IMR-90 (cell line): Measurements from ENCODE around the gene PRSS53. TPM values are rescaled to one million over a fixed set of nuclear protein-coding genes. Genes with fewer than 3 reads are reported as not detected.

ENCODE experiments used
- ATAC-seq: fragments of 200-7000 bp; cut with Tn5 transposase; 2 replicates; pipeline ENCODE4 v1.9.1; 2020; ENCODE audit warnings: low read depth, mild to moderate bottlenecking, moderate library complexity
- BruUV-seq: library from RNA; stranded (reverse); fragments of 400-500 nt; replicated peaks from 2 replicates; lab custom pipeline; 2021; lab: Mats Ljungman, UMichigan
- CTCF ChIA-PET: fragments of 300-600 bp; formaldehyde crosslinking; extraction: SDS; loops from one replicate; lab custom pipeline; 2021; ENCODE audit warnings: antibody characterized with exemption; lab: Yijun Ruan, JAX
- POLR2A ChIA-PET: fragments of 300-600 bp; sonication (Branson Sonifier 250); formaldehyde crosslinking; loops from one replicate; lab custom pipeline; 2022; ENCODE audit warnings: antibody characterized with exemption; ENCODE audit not compliant: unreplicated experiment; lab: Charles Lee
- DNase-seq: peaks from one replicate; pipeline ENCODE4 v3.0.0; 2013
- H2AFZ ChIP-seq: replicated peaks from 2 replicates; pipeline ENCODE3; 2013; ENCODE audit warnings: low read length, mild to moderate bottlenecking; ENCODE audit not compliant: poor library complexity
- H2AK5ac ChIP-seq: 2 replicates; pipeline ENCODE4 v1.6.1; 2013; ENCODE audit warnings: low read depth, low read length, inconsistent platforms
- H2AK9ac ChIP-seq: replicated peaks from 2 replicates; pipeline ENCODE3; 2013; ENCODE audit warnings: mild to moderate bottlenecking, low read depth, low read length, moderate library complexity; ENCODE audit not compliant: poor library complexity
- H2BK120ac ChIP-seq: 2 replicates; pipeline ENCODE4 v1.6.1; 2013; ENCODE audit warnings: low read depth, low read length, inconsistent platforms
- H2BK15ac ChIP-seq: 3 replicates; pipeline ENCODE4 v1.6.1; 2013; ENCODE audit warnings: low read depth, low read length, inconsistent platforms
- H2BK20ac ChIP-seq: 2 replicates; pipeline ENCODE4 v1.6.1; 2013; ENCODE audit warnings: low read depth, mild to moderate bottlenecking, inconsistent platforms, low read length, moderate library complexity
- H2BK5ac ChIP-seq: 2 replicates; pipeline ENCODE4 v1.6.1; 2013; ENCODE audit warnings: mild to moderate bottlenecking, low read depth, low read length, inconsistent platforms; ENCODE audit not compliant: poor library complexity, severe bottlenecking
- H3K14ac ChIP-seq: replicated peaks from 2 replicates; pipeline ENCODE4 v1.6.1; 2013; ENCODE audit warnings: low read depth, low read length, inconsistent platforms
- H3K18ac ChIP-seq: 2 replicates; pipeline ENCODE4 v1.6.1; 2013; ENCODE audit warnings: low read depth, low read length, control low read depth
- H3K23ac ChIP-seq: 2 replicates; pipeline ENCODE4 v1.6.1; 2013; ENCODE audit warnings: low read depth, low read length, inconsistent platforms
- H3K27ac ChIP-seq: 2 replicates; pipeline ENCODE4 v1.5.1; 2013; ENCODE audit warnings: mild to moderate bottlenecking, control low read depth, low read length; ENCODE audit not compliant: insufficient read depth
- H3K27me3 ChIP-seq: 2 replicates; pipeline ENCODE4 v1.6.1; 2013; ENCODE audit warnings: low read length; ENCODE audit not compliant: control insufficient read depth, insufficient read depth
- H3K36me3 ChIP-seq: 2 replicates; pipeline ENCODE4 v1.6.1; 2013; ENCODE audit warnings: low read length, mixed read lengths; ENCODE audit not compliant: control insufficient read depth, insufficient read depth
- H3K4ac ChIP-seq: 2 replicates; pipeline ENCODE4 v1.6.1; 2013; ENCODE audit warnings: low read depth, low read length, inconsistent platforms
- H3K4me1 ChIP-seq: 2 replicates; pipeline ENCODE4 v1.6.1; 2013; ENCODE audit warnings: low read length, mixed read lengths; ENCODE audit not compliant: control insufficient read depth, insufficient read depth
- H3K4me2 ChIP-seq: 2 replicates; pipeline ENCODE4 v1.6.1; 2013; ENCODE audit warnings: low read depth, mild to moderate bottlenecking, control low read depth, low read length, moderate library complexity
- H3K4me3 ChIP-seq: 2 replicates; pipeline ENCODE4 v1.5.1; 2013; ENCODE audit warnings: low read depth, mild to moderate bottlenecking, control low read depth, low read length, moderate library complexity; ENCODE audit not compliant: insufficient read depth
- H3K56ac ChIP-seq: 2 replicates; pipeline ENCODE4 v1.6.1; 2013; ENCODE audit warnings: low read length, inconsistent platforms; ENCODE audit not compliant: insufficient read depth; ENCODE audit errors: extremely low read depth
- H3K79me1 ChIP-seq, 2 experiments: 2 replicates each; pipeline ENCODE4 v1.6.1; 2013; ENCODE audit warnings: low read length in 2 of 2, inconsistent platforms in 1 of 2, low read depth in 1 of 2
- H3K9ac ChIP-seq: 2 replicates; pipeline ENCODE4 v1.6.1; 2013; ENCODE audit warnings: low read depth, low read length, control low read depth
- H3K9me1 ChIP-seq: 2 replicates; pipeline ENCODE4 v1.6.1; 2013; ENCODE audit warnings: low read length, inconsistent platforms; ENCODE audit not compliant: insufficient read depth
- H3K9me3 ChIP-seq: 2 replicates; pipeline ENCODE4 v1.6.1; 2013; ENCODE audit warnings: low read length; ENCODE audit not compliant: control insufficient read depth, insufficient read depth
- H4K20me1 ChIP-seq: 2 replicates; pipeline ENCODE4 v1.6.1; 2013; ENCODE audit warnings: low read length, inconsistent platforms; ENCODE audit not compliant: insufficient read depth
- H4K5ac ChIP-seq: 2 replicates; pipeline ENCODE4 v1.6.1; 2013; ENCODE audit warnings: mild to moderate bottlenecking, low read depth, low read length, control low read depth
- H4K8ac ChIP-seq, 2 experiments: 2 replicates each; pipeline ENCODE4 v1.6.1; 2013; ENCODE audit warnings: low read depth in 2 of 2, low read length in 2 of 2, control low read depth in 1 of 2, inconsistent platforms in 1 of 2
- H4K91ac ChIP-seq: 2 replicates; pipeline ENCODE4 v1.6.1; 2013; ENCODE audit warnings: low read depth, low read length, inconsistent platforms; ENCODE audit not compliant: insufficient read depth
- BHLHE40 ChIP-seq: fragments of 150-350 bp; IDR thresholded peaks from 2 replicates; pipeline ENCODE4 v1.6.1; 2016; ENCODE audit warnings: mild to moderate bottlenecking, low read depth, low read length
- CEBPB ChIP-seq: IDR thresholded peaks from 2 replicates; pipeline ENCODE4 v1.6.1; 2012; ENCODE audit warnings: low read depth, low read length, improper control_type of control experiment
- CHD1 ChIP-seq: IDR thresholded peaks from 2 replicates; pipeline ENCODE4 v1.6.1; 2012; ENCODE audit warnings: low read depth, low read length, improper control_type of control experiment
- CTCF ChIP-seq: conservative IDR thresholded peaks from 2 replicates; pipeline ENCODE4 v1.5.1; 2012; ENCODE audit warnings: mild to moderate bottlenecking, low read depth, low read length, improper control_type of control experiment
- ELK1 ChIP-seq: fragments of 150-350 bp; IDR thresholded peaks from 2 replicates; pipeline ENCODE4 v1.6.1; 2016; ENCODE audit warnings: low read depth, mild to moderate bottlenecking, low read length, moderate library complexity, borderline replicate concordance
- MAZ ChIP-seq: IDR thresholded peaks from 2 replicates; pipeline ENCODE4 v1.6.1; 2012; ENCODE audit warnings: low read depth, mild to moderate bottlenecking, low read length, improper control_type of control experiment, moderate library complexity, borderline replicate concordance
- MXI1 ChIP-seq: IDR thresholded peaks from 2 replicates; pipeline ENCODE4 v1.6.1; 2012; ENCODE audit warnings: low read depth, mild to moderate bottlenecking, low read length, moderate library complexity, borderline replicate concordance
- NFE2L2 ChIP-seq: fragments of 150-350 bp; IDR thresholded peaks from 2 replicates; pipeline ENCODE4 v1.6.1; 2016; ENCODE audit warnings: low read depth, mild to moderate bottlenecking, low read length
- POLR2A ChIP-seq: IDR thresholded peaks from 2 replicates; pipeline ENCODE4 v1.6.1; 2012; ENCODE audit warnings: mild to moderate bottlenecking, low read depth, low read length
- RAD21 ChIP-seq: IDR thresholded peaks from 2 replicates; pipeline ENCODE4 v1.6.1; 2012; ENCODE audit warnings: low read length, improper control_type of control experiment
- RCOR1 ChIP-seq: IDR thresholded peaks from 2 replicates; pipeline ENCODE4 v1.6.1; 2012; ENCODE audit warnings: mild to moderate bottlenecking, low read length, improper control_type of control experiment; ENCODE audit not compliant: insufficient replicate concordance
- RFX5 ChIP-seq: IDR thresholded peaks from 2 replicates; pipeline ENCODE4 v1.8.0; 2012; ENCODE audit warnings: low read depth, mild to moderate bottlenecking, low read length, moderate library complexity
- SMC3 ChIP-seq: fragments of 150-350 bp; IDR thresholded peaks from 2 replicates; pipeline ENCODE4 v1.6.1; 2016; ENCODE audit warnings: low read depth, mild to moderate bottlenecking, antibody characterized with exemption, low read length, moderate library complexity
- USF2 ChIP-seq: fragments of 150-350 bp; IDR thresholded peaks from 2 replicates; pipeline ENCODE4 v1.6.1; 2017; ENCODE audit warnings: mild to moderate bottlenecking, antibody characterized with exemption, low read length, low read depth
- WGBS, 2 experiments: methylation state at CpG; one replicate each; pipeline versions ENCODE4 v1.1.5 to v1.1.7; 2013; ENCODE audit warnings: missing lambda C conversion rate in 2 of 2; ENCODE audit not compliant: insufficient read length in 1 of 2; ENCODE audit errors: extremely low coverage in 2 of 2; 5-methylcytosine and 5-hydroxymethylcytosine counted together
- dilution Hi-C: fragments of 300-500 bp; cut with HindIII; formaldehyde crosslinking; loops from one replicate; pipeline ENCODE4 v1.14.3; 2018; ENCODE audit warnings: low sequenced_read_pairs; ENCODE audit not compliant: unreplicated experiment
- in situ Hi-C: fragments of 300-500 bp; cut with MboI; formaldehyde crosslinking; loops from 3 replicates; pipeline ENCODE4 v1.14.3; 2019; ENCODE audit warnings: low sequenced_read_pairs, inconsistent platforms, mixed read lengths
- intact Hi-C: fragments of 100-400 bp; cut with micrococcal nuclease; formaldehyde crosslinking; loops from 2 replicates; pipeline ENCODE4 v1.10.0; 2022
- polyA plus RNA-seq, 3 experiments: library from polyadenylated mRNA; depleted of rRNA; stranded (reverse); fragments of >200 nt; gene quantifications; 2 replicates each; pipeline ENCODE4 v1.2.3, GENCODE V29; 2012; ENCODE audit warnings: low replicate concordance in 1 of 3
- total RNA-seq: library from RNA; depleted of rRNA; stranded (reverse); fragments of >200 nt; gene quantifications from 2 replicates; pipeline ENCODE4 v1.2.3, GENCODE V29; 2012

Gene PRSS53
- total and polyA plus RNA-seq, 2 of the 4 experiments (the other 2 are of a cell fraction), result 0.72 to 5.9 TPM

GRCh38 chr16:31127182-31127581 is 38.4 kb upstream of the PRSS53 start:
- intact Hi-C loops (no loop called here), in situ Hi-C loops (no loop called here), dilution Hi-C loops (no loop called here)
- Histone ChIP-seq H4K91ac (no peak overlapping the region), H3K18ac (no peak overlapping the region), H3K9me3 (no peaks in the 10 kb centered on the region), H3K4me2 (no peak overlapping the region), H4K5ac (no peak overlapping the region), H2BK120ac (no peak overlapping the region), H3K27me3 (no peaks in the 10 kb centered on the region), H2AK9ac (no peak overlapping the region), H2AK5ac (no peak overlapping the region), H3K14ac (no peak overlapping the region), H3K56ac (no peak overlapping the region), H4K20me1 (no peaks in the 10 kb centered on the region), H3K9ac (no peak overlapping the region), H2BK20ac (no peak overlapping the region), H2AFZ (no peak overlapping the region), H3K4me3 (no peak overlapping the region), H3K36me3 (peaks cover 37% of the 10 kb centered on the region), H3K79me1 (no peaks in the 10 kb centered on the region; a peak in 1 of 4 replicates), H3K4me1 (no peaks in the 10 kb centered on the region), H2BK15ac (no peak overlapping the region), H3K4ac (no peak overlapping the region), H3K9me1 (no peaks in the 10 kb centered on the region), H3K23ac (no peak overlapping the region), H4K8ac (no peak overlapping the region), H3K27ac (no peak overlapping the region), H2BK5ac (no peak overlapping the region)
- no TSS peak for BruUV-seq
- ATAC-seq (no peak), DNase-seq (no peak)
- TF ChIP-seq RAD21 (no peak), RCOR1 (no peak), ELK1 (no peak), SMC3 (no peak), RFX5 (no peak), POLR2A (no peak), CEBPB (no peak), MXI1 (no peak), CTCF (no peak), BHLHE40 (no peak), USF2 (no peak), CHD1 (no peak), NFE2L2 (no peak), MAZ (no peak)
- 100% methylated on average over 1 of the region's 13 CpGs; no CpG with 5 or more reads in 1 of the 2 experiments for WGBS, 2 experiments
- ChIA-PET CTCF (interaction anchor here (0.5 to 0.8 kb wide), 2 partner anchors 10 to 15 kb away, joined by 3 read pairs; partner anchors contain the start of gene KAT8), POLR2A (no interaction called here)
